Measurements from ENCODE around the gene TBCC. TPM values are rescaled to one million over a fixed set of nuclear protein-coding genes. Genes with fewer than 3 reads are reported as not detected.

The TBCC gene
- total RNA-seq, 1 donor from 2014 or later = 6.6 TPM

DNA sequence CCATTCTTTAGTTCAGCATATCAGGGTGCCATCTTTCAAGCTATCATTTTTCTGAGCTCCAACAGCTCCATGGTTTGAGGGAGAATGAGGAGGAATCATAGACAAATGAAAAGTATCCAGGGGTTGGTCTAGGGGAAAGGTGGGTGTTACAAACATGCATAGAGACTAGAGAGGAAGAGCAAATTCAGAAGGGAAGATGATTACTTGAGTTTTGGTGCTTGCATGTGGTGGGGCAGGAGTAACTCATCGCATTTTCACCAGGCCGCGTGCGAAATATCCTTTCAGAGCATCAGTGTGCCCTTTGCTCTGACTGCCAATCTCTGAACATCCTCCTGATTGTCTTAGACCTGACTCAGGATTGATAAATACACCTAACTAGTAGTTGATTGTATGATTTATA, 28.3 kb upstream of the TBCC start:
- DNase-seq (ENCODE audit: low spot score) (no peak), ATAC-seq (no peak)

DNA sequence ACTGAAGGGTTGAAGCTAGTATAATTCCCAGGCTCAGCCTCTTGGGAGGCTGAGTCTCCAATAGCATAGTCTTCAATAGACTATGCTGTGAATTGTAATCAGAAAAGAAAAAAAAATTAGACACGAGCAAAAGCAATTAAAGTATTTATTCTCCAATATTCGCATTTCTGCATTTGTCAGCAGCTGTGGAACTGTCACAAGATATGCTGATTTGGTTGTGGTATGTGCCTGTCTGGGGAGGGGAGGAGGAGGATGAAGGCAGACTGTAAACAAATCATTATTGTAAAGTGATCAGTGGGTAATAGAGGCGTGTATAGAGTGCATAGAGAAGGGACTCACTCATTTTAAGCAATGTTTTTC, 25.8 kb upstream of the TBCC start:
- DNase-seq (ENCODE audit: low spot score) (no peak), ATAC-seq (no peak)

DNA sequence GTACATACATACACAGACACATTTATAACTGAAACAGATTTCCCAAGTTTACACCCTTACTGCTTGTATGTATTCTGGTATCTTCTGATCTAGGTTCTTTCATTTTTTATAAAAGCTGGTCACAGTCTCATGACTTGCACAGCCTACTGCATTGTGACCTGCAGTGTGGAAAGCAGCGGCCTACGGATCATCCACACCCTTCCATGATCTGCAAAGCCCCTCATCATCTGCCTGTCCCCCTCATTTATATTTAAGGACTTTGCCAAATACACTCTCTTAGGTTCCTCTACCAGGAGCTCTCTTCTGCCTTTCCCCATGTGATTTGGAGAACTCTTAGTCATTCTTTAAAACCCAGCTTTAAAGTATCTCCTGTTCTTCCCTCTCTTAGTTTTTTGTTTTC, 23.9 kb upstream of the TBCC start:
- DNase-seq (ENCODE audit: low spot score) (no peak), ATAC-seq (no peak)

DNA sequence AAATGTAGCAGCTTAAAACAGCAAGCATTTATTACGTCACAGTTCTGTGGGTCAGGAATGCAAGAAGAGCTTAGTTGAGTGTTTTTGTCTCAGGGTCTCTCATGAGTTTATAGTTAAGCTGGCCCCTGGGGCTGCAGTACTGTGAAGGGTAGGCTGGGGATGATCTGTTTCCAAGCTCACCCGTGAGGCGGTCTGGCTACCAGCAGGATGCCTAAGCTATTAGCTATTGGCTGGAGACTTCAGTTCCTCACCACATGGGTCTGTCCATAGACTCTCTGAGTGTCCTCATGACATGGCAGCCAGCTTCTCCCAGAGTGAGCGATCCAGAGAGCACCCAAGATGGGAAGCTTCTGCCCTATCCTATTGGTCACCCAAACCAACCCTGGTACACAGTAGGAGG, 23.1 kb upstream of the TBCC start:
- ATAC-seq (no peak), DNase-seq (ENCODE audit: low spot score) (no peak)

DNA sequence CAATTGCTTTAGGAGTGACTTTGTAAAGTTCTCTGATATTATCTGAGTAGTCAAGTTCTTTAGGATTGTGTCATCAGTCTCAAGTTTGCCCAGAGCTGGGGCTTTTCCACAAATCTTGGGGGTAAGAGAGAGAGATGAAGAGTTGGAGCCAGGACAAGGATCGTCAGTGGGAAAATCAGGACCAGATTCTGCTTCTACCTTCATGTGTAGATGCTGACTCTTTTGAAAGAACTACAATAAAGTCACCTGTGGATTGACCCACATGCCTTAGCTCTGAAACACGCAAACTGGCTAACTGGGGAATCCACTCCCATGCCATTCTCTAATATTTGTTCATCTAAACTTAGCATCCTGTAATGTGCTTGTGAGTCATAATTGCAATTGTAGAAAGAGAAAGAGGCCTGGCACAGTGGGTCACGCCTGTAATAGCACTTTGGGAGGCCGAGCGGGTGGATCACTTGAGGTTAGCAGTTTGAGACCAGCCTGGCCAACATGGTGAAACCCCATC, 20.3 kb upstream of the TBCC start:
- DNase-seq (ENCODE audit: low spot score) (no peak), ATAC-seq (no peak)

DNA sequence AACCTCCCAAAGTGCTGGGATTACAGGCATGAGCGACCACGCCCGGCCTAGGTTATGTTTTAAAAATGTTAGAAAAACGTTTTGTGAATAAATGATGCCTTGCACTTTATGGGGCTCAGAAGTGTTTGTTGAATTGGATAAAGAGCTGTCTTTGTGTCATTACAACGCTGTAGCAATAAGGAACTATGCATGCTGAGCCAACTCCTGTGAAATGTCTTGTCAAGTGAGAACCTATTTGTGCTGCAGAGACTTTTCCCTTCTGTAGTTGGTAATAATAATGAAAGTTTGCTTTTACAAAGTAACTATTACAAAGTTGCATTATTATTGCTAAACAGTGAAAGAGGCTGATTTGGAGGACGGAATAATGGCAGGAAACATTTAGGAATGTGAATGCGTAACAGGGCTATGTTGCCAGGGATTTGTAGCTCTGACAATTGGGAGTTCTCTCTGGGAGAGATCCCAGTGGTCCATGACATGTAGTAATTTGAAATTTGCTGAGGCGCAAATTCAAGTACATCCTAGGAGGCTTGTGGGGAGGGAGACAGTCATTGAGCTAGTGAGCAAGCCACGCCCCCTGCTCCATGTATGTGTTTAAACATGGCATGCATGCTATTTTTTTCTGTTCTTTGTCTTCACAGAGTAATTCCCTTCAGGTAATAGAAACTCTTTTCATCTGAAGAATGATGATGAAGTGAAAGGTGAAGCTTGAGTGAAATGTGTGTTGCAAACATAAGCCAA, 19.2 kb upstream of the TBCC start:
- ATAC-seq (no peak), DNase-seq (ENCODE audit: low spot score) (no peak)

DNA sequence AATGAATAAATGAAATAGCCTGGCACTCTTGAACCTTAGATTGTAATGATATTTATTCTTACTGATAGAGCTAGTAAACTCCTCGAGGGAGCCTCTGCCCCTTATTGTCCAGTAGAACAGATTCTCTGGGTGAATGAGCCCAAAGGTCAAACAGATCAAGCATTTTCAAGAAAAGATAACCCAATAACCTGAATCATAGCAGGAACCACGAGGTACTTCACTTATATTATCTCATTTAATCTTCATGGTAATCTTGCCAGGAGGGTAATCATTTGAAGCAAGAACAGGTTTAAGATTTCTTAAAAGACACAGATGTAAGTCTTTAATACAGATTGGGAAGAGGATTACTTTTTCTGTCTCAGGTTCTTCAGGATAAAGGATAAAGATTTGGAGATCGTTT, 17.0 kb upstream of the TBCC start:
- no peak for ATAC-seq
- DNase-seq (ENCODE audit: low spot score) = no peak

DNA sequence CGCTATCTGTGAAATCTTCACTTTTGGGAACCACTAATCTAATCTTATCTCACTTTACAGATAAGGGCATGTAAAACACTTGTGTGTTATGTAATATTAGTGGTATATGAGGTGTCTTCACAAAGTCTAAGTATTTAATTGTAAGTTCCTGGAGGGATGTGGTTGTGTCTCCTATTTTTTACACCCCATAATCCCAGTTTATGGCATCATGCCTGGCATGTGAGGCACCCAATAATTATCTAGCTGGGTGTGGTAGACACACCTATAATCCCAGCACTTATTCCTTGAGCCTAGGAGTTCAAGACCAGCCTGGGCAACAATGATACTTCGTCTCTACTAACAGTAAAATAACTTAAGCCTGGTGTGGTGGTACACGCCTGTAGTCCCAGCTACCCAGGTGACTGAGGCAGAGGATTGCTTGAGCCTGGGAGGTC, 16.5 kb upstream of the TBCC start:
- DNase-seq (ENCODE audit: low spot score) (no peak), ATAC-seq (no peak)

DNA sequence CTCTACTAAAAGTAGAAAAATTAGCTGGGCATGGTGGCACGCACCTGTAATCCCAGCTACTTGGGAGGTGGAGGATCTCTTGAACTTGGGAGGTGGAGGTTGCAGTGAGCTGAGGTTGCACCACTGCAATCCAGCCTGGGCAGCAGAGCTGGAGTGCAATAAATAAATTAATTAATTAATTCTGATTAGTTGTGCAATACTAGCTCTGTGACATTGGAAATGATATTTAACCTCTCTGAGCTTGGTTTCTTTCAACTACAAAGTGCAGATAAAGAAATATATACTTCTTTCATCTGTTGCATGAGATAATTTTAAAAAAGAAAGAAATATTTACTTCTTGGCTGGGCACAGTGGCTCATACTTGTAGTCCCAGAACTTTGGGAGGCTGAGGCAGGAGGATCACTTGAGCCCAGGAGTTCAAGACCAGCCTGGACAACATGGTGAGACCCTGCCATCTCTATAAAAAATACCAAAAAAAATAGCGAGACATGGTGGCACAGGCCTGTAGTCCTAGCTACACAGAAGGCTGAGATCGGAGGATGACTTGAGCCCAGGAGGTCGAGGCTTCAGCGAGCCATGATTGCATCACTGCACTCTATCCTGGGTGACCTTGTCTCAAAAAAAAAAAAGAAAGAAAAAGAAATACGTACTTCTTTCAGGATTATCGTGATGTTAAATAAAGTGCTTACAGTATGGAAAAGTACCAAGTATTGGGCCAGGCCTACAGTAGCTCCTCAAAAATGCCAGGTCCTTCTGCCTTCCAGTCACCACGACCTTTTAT, 15.6 kb upstream of the TBCC start:
- ATAC-seq (no peak), DNase-seq (ENCODE audit: low spot score) (no peak)

DNA sequence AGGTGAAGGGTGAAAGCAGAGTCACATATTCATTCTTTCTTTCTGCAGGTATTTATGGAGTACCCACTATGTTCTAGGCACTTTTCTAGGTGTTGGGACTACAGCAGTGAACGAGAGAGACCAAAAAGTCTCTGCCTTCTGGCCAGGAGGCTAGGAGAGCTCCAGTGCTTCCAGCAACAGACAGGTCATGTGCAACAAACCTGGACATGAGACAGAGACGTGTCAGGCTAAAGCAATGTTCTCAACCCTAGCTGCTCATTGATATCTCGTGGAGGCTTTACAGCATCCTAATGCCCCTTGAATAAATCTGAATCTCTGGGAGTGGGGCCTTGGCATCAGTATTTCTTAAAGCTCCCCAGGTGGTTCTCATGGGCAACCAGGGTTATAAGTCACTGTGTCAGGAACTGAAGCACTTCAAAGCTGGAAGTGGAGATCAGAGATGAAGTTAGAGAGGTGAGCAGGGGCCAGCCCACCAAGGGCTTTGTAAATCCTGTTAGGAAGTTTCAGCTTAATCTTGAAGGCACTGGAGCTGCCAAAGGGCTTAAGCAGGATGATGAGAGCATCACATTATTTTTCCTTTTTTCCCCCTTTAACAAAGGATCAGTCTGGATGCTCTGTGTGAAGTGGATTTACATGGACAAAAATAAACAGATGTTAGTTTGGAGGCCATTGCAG, 13.0 kb upstream of the TBCC start:
- ATAC-seq (no peak), DNase-seq (ENCODE audit: low spot score) (no peak)

DNA sequence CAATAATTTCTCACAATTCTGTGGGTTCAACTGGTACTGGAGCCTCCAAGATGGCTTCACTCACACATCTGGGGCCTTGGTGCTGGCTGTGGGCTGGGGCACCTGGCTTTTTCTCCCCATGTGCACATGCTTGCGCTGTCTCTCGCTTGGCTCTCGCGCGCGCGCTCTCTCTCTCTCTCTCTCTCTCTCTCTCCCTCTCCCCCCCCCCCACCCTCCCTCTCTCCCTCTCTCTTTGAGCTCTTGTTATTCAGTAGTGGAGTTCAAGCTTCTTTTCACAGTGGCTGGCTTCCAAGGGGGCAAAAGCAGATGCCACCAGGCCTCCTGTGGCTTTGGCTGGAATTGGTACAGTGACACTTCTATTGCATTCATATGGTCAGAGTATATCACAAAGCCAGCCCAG, 10.8 kb upstream of the TBCC start:
- DNase-seq (ENCODE audit: low spot score) (no peak), ATAC-seq (no peak)

DNA sequence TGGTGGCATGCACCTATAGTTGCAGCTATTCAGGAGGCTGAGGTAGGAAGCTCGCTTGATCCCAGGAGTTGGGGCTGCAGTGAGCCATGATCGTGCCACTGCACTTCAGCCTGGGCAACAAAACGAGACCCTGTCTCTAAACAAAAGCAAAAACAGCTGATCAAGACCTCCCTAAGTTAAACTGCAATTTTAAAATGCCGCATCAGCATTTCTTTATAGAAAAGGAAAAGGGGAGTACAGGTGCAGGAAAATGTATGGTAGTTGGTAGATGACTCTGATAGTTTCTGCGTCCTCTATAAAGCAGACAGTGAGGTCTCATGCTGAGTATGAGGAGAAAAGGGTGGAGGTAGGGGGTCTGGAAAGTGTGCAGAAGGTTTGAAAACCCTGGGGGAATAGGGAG, 8.9 kb upstream of the TBCC start:
- ATAC-seq (no peak), DNase-seq (ENCODE audit: low spot score) (no peak)

DNA sequence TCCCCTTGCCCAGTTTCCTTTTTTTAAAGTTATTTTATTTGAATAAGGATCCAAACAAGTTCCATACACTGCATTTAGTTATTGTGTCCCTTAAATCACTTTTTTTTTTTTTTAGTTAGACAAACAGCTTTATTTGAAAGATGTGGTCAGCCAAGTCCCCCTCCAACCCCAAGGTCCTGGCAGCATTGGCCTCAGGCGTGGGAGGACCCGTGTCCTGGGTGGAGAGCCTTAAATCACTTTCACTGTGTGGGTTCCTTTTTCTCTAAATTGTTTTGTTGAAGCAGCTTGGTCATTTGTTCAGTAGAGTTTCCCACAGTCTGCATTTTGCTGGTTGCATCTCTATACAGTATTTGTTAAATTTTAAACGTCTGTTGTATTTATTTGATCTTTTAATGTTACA, 5.2 kb upstream of the TBCC start:
- ATAC-seq (no peak), DNase-seq (ENCODE audit: low spot score) (no peak)

DNA sequence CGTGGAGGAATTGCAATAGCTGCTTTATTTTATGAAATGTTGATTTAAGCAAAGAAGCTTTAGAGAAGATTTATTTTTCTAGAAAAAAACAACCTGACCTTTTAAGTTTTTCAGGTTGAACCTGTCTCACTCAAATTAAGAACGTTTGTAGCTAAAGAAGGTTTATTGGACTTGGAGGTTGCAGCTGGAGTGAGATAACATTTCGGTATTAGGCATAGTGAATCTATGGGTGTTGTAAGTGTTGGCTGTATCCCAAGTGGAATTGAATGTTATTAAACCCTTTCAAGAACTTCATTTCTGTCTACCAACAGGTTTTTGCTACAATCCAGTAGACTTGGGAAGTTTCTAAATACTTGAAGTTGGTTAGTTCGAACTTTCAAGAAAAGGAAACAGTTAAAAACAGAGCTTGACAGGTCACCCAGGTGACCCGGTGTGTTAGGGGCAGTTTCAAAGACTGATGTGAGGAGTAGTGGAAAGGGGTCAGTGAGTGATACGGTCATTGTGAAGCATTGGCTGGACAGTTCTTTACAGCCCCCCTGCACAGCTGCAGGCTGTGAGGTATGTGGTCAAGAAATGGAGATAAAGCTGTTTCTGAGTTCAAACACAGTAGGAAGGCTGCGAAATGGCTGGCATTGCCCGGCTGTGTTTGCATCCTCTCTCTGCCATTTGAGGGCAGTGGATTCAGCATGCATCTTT, 2.4 kb upstream of the TBCC start:
- no peak for DNase-seq (ENCODE audit: low spot score)

DNA sequence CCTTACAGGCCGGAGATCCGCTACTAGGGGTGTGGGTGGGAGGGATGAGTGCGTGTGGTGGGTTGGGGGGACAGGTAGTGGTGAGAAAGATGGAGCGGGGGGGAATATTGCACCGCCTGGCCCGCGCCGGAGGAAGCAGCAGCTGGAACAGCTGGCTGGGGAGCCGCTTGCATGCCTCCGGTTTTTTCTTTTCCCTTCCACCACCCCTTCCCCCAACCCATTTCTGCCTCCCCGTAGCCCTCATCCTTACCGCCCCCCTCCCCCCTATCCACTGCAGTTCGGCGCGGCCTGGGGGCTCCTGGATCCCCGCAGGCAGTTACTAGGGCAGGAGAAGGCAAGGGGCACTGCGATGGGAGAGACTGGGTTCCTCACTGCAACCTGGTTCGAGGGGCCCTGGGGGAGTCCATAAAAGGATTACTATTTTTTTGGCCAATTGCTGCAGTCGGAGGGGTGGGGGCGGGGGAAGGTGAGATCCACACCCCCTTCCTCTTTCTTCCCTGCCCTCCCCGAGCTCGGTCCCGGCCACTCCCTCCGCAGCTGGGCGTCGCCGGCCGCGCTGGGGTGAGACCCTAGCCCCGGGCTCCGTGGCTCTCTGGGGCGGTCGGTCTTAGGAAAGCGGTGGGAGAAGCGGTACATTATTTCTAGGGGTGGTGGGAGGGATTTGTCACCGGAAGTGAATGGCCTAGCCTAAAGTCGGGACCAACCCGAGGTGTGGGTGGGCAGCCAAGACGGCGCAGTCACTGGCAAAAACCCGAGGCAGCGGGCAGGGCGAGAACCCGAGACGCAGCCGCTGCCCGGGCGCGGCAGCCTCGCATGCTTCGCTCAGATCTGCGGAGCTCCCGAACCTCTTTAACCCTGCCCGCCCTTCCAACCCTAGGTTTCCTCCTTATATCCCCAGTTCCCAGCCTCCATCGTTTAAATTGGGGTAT, 824 bp upstream of the TBCC start:
- peak; percentile 74 for ATAC-seq
- DNase-seq (ENCODE audit: low spot score) = peak; percentile 83

More for the DNA sequence above, 2.4 kb upstream of the TBCC start:
- no peak for ATAC-seq

DNA sequence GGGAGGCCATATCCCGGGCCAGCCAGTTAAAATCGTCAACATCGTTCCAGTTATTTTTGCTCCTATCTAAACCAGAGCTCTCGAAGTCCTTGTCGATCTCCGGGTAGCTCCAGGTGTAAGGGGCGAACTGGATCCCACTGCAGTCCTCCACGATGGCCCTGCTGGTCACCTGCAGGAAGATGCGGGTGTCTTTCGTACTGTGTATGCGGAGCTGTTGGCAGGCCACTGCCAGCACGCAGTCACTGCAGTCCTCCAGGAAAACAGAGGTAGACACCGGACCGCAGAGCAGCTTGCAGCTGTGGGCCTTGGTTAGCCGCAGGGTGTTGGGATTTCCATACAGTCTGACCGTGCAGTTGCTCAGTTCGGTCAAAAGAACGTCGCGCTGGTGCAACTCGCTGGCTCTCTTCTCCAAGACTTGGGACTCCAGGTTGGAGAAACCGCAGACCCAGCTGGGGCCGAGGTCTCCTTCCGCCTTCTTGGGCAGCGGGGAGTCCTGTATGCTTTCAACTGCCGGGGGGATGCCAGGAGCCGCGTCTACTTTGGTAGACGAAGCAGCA, 742 bp downstream of the TBCC start:
- peak; percentile 2 for ATAC-seq

DNA sequence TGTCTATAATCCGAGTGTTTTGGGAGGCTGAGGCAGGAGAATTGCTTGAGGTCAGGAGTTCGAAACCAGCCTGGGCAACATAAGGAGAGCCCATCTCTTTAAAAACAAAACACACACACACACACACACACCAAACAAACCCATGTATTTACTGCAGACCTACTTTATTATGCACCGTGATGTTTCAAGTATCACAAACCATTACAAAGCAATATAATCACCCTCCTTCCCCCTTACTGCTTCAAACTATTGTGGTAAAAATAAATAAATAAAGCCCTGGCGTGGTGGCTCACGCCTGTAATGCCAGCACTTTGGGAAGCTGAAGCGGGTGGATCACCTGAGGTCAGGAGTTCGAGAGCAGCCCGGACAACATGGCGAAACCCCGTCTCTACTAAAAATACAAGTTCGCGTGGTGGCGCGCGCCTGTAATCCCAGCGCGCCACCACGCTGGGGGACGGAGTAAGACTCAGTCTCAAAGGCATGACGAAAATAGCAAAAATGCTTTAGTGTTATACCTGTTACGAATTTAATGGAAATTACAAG, 1.5 kb downstream of the TBCC start:
- DNase-seq (ENCODE audit: low spot score) (no peak), ATAC-seq (no peak)

More for the DNA sequence above, 742 bp downstream of the TBCC start:
- DNase-seq (ENCODE audit: low spot score) = peak; percentile 57

DNA sequence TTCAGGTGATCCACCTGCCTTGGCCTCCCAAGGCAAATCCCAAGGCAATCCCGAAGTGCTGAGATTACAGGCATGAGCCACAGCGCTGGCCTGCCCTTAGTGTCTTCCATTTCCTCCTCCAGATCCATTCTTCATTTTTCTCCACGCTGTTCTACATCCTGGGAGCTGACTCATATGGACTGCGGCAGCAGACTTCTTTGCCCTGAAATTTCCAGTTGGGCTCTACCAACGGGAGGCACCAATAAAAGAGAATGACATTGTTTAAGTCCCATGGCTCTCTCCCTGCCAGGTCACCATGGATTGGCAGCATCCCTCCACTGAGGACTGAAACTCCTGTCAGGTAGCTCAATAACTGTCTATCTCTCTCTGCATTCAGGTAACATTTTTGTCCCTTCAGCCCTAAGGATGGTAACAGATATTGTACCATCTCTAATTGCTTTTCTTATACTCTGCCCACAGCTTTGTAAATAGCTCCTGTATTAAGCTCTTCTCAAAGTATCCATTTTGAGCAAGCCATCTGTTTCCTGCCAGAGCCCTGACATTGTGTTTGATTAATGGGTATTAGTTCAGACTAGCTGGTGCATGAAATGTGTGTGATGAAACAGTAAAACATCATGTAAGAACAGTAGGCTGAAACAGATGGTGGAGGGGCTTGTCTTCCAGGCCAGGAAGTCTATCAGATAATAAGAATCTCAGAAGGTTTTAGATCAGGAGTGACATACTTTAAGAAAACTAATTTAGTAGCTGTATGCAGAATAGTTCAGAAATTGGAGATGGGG, 3.6 kb downstream of the TBCC start:
- ATAC-seq (no peak), DNase-seq (ENCODE audit: low spot score) (no peak)

DNA sequence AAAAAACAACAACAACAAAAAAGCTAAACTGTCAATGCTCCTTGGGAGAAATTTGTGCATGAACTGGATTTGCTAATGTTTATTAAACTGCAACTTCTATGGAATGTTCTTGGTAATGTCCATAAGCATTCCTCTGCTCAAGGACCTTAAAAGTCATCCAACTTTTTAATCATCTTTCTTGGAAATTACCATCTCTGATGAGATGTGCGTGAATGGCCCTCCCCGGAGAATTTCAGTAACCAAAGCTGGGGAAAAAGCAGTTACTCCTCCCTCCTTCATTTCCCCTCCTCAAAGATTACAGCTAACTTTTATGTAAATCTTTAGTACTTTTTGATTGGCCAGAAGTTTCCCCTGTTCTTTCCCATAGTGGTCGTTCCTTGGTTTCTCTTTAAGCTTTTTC, 5.2 kb downstream of the TBCC start:
- ATAC-seq (no peak), DNase-seq (ENCODE audit: low spot score) (no peak)

Data from left lobe of liver (tissue), 2 donors.